ENCODE data around the gene MMP26.
"Not testable (repeated sequence)": the region's sequence is repeated elsewhere in the genome, so short reads cannot be mapped to it uniquely, and the experiment has no call there.

Gene MMP26

GRCh38 chr11:4684631-4685285, 19.8 kb upstream of the MMP26 start:
- no peak for DNase-seq (ENCODE audit: low read depth in 1 of 2, low spot score in 1 of 2)
- TF ChIP-seq JUND (IDR thresholded peaks at IDR 0.05; ENCODE audit: low read depth) = no peak
- in situ Hi-C loops (cut with HindIII; ENCODE audit: low pct_unique_long_range_greater_than_20kb, low sequenced_read_pairs) = no loop called here

GRCh38 chr11:4695442-4695841, 9.1 kb upstream of the MMP26 start:
- TF ChIP-seq JUND (IDR thresholded peaks at IDR 0.05; ENCODE audit: low read depth) = no peak
- DNase-seq (ENCODE audit: low read depth in 1 of 2, low spot score in 1 of 2) = no peak
- in situ Hi-C loops (cut with HindIII; ENCODE audit: low pct_unique_long_range_greater_than_20kb, low sequenced_read_pairs) = no loop called here

- no peak for TF ChIP-seq JUND (IDR thresholded peaks at IDR 0.05; ENCODE audit: low read depth)
- in situ Hi-C loops (cut with HindIII; ENCODE audit: low pct_unique_long_range_greater_than_20kb, low sequenced_read_pairs) = no loop called here
- DNase-seq (ENCODE audit: low read depth in 1 of 2, low spot score in 1 of 2) = peak in 1 of 2 experiments; percentile 9
These were observed 7.0 kb upstream of the MMP26 start, which contains the start of gene OR51E2 for GRCh38 chr11:4697585-4697984. Gene OR51E2, minus strand, starts transcription at chr11:4697853. Its CDS starts 15,142 bp downstream, at chr11:4682711.

- no peak for TF ChIP-seq JUND (IDR thresholded peaks at IDR 0.05; ENCODE audit: low read depth)
- no peak for DNase-seq (ENCODE audit: low read depth in 1 of 2, low spot score in 1 of 2)
- in situ Hi-C loops (cut with HindIII; ENCODE audit: low pct_unique_long_range_greater_than_20kb, low sequenced_read_pairs) = no loop called here
These were observed 4.7 kb upstream of the MMP26 start for GRCh38 chr11:4699697-4700435.

GRCh38 chr11:4700436-4700820, 4.2 kb upstream of the MMP26 start:
- in situ Hi-C loops (cut with HindIII; ENCODE audit: low pct_unique_long_range_greater_than_20kb, low sequenced_read_pairs) = no loop called here
- no peak for TF ChIP-seq JUND (IDR thresholded peaks at IDR 0.05; ENCODE audit: low read depth)
- no peak for DNase-seq (ENCODE audit: low read depth in 1 of 2, low spot score in 1 of 2)

GRCh38 chr11:4704790-4705334, 278 bp downstream of the MMP26 start:
- in situ Hi-C loops (cut with HindIII; ENCODE audit: low pct_unique_long_range_greater_than_20kb, low sequenced_read_pairs) = no loop called here
- no peak for DNase-seq (ENCODE audit: low read depth in 1 of 2, low spot score in 1 of 2)
- TF ChIP-seq JUND (IDR thresholded peaks at IDR 0.05; ENCODE audit: low read depth) = no peak

GRCh38 chr11:4713241-4713640, 8.7 kb downstream of the MMP26 start:
- no peak for TF ChIP-seq JUND (IDR thresholded peaks at IDR 0.05; ENCODE audit: low read depth)
- in situ Hi-C loops (cut with HindIII; ENCODE audit: low pct_unique_long_range_greater_than_20kb, low sequenced_read_pairs) = no loop called here
- DNase-seq (ENCODE audit: low read depth in 1 of 2, low spot score in 1 of 2) = no peak

GRCh38 chr11:4714300-4714699, 9.7 kb downstream of the MMP26 start:
- no peak for DNase-seq (ENCODE audit: low read depth in 1 of 2, low spot score in 1 of 2)
- TF ChIP-seq JUND (IDR thresholded peaks at IDR 0.05; ENCODE audit: low read depth) = no peak
- in situ Hi-C loops (cut with HindIII; ENCODE audit: low pct_unique_long_range_greater_than_20kb, low sequenced_read_pairs) = no loop called here

GRCh38 chr11:4722616-4723534, 18.3 kb downstream of the MMP26 start:
- in situ Hi-C loops (cut with HindIII; ENCODE audit: low pct_unique_long_range_greater_than_20kb, low sequenced_read_pairs); DNase-seq (ENCODE audit: low read depth in 1 of 2, low spot score in 1 of 2): not testable (repeated sequence)

GRCh38 chr11:4727171-4727570, 22.6 kb downstream of the MMP26 start:
- in situ Hi-C loops (cut with HindIII; ENCODE audit: low pct_unique_long_range_greater_than_20kb, low sequenced_read_pairs) = no loop called here
- no peak for DNase-seq (ENCODE audit: low read depth in 1 of 2, low spot score in 1 of 2)

GRCh38 chr11:4740735-4741134, 36.2 kb downstream of the MMP26 start:
- no peak for TF ChIP-seq JUND (IDR thresholded peaks at IDR 0.05; ENCODE audit: low read depth)
- in situ Hi-C loops (cut with HindIII; ENCODE audit: low pct_unique_long_range_greater_than_20kb, low sequenced_read_pairs) = no loop called here
- no peak for DNase-seq (ENCODE audit: low read depth in 1 of 2, low spot score in 1 of 2)

More at GRCh38 chr11:4727171-4727570, 22.6 kb downstream of the MMP26 start:
- TF ChIP-seq JUND (IDR thresholded peaks at IDR 0.05; ENCODE audit: low read depth) = no peak

GRCh38 chr11:4748438-4748837, 43.9 kb downstream of the MMP26 start:
- in situ Hi-C loops (cut with HindIII; ENCODE audit: low pct_unique_long_range_greater_than_20kb, low sequenced_read_pairs) = no loop called here
- DNase-seq (ENCODE audit: low read depth in 1 of 2, low spot score in 1 of 2) = no peak
- TF ChIP-seq JUND (IDR thresholded peaks at IDR 0.05; ENCODE audit: low read depth) = no peak

All from T47D (cell line).